ENCODE results near the gene SLC27A5. TPM values are rescaled to one million over a fixed set of nuclear protein-coding genes. Genes with fewer than 3 reads are reported as not detected.

SLC27A5 gene
- total and polyA plus RNA-seq, 2 of the 13 experiments (the other 11 are each of a cell fraction or from before 2014, with no cell fraction given): 30.3 to 40.2 TPM

DNA sequence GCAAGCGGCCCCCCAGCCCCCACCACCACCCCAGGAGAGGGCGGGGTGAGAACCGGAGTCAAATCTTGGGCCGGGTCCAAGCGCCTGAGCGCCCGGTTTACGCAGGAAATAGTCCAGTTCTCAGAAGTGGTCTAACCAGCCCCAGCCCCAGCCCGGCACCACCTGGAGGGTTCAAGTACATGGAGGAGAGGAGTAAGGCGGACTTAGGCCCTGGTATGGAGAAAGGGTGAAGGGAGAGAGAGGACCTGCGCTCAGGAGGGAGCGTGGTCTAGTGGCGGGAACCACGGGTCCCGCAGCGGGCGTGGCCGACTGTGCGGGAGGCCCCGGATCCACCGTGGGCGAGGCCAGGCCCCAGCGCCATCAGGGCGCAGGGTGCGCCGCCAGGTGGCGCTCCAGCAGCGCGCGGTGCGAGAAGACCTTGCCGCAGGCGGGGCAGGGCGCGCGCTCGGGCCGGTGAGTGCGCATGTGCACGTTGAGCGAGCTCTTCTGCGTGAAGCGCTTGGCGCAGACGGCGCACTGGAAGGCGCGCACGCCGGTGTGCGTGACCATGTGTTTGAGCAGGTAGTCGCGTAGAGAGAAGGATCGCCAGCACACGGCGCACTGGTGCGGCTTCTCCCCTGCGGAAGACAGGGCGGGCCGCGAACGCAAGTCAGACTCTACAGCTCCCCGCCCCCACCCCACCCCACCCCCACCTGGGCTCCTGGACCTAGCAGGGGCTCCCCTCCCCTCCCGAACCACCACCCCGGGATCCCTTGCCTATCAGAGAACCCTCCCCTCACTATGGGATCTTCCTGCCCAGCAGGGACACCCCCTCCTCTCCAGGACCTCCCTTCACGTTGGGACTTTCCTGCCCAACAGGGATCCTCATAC is 2.1 kb upstream of the SLC27A5 start (continued):
- no peak for TF ChIP-seq NR2F6 (IDR thresholded peaks at IDR 0.05)
- 0 out of 2 replicates have a peak, but pooled peaks have one; percentile 53 for TF ChIP-seq NR2F6 (CRISPR knock-in tag; IDR thresholded peaks at IDR 0.05)

DNA sequence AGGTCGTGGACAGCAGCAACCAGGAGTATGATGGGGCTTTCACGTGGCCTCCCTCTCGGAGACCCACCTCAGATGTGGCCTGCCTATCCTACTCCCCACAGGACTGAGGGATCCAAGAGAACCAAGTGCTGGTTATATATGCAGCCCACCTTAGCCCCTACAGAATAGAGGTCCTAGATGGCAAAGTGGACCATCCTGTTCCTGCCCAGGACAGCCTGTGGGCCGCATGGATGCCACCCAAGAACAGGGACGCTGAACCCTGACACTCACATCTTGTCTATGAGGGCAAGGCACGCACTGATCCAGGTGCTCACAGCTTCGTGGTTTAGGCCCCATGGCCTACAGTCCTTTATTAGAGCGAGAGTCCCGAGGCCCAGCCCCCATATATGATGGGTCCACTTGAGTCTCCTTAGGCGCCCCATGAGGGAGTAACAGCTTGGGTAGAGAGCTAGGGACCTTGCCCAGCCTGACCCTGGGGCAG is 1.5 kb upstream of the SLC27A5 start:
- ATAC-seq (no peak), FAIRE-seq (no peak), DNase-seq (ENCODE audit: low spot score) (no peak)
- ChIA-PET POLR2A (interaction anchor here (0.6 to 5.8 kb wide), 17 partner anchors 13 to 186 kb away, joined by 3 to 44 read pairs (median 4); partner anchors contain the start of genes TRIM28, UBE2M, ZNF324 and ZNF446), CTCF (ENCODE audit: low intra/inter-chr PET ratio, low total read pairs) (no interaction called here)
- Histone ChIP-seq H3K4me2 (ENCODE audit: low read depth, low read length) (no peak overlapping the region), H3K27me3 (ENCODE audit: control insufficient read depth in 1 of 2, insufficient read depth in 2 of 2, low read length in 2 of 2) (no peaks in the 10 kb centered on the region; a peak in 1 of 5 replicates), H3K9ac (ENCODE audit: insufficient read depth, low read depth, low read length) (peak overlapping the region; percentile 33; the same call in 1 of the 2 replicates), H3K9me3 (ENCODE audit: low read length) (no peaks in the 10 kb centered on the region), H3K4me3 (replicated peaks in 1 of 3; ENCODE audit: insufficient read depth in 1 of 3, low read depth in 2 of 3, low read length in 3 of 3) (no peak overlapping the region; a peak in 1 of 6 replicates), H4K20me1 (ENCODE audit: insufficient read depth, low read length) (no peaks in the 10 kb centered on the region), H3K36me3 (replicated peaks in 1 of 2; ENCODE audit: control insufficient read depth in 1 of 2, insufficient read depth in 2 of 2, low read length in 2 of 2) (peaks cover 5 to 6% of the 10 kb centered on the region in 2 experiments; a peak in 4 of 5 replicates), H2AFZ (ENCODE audit: low read length) (no peak overlapping the region), H3K27ac (ENCODE audit: extremely low read length, insufficient read depth, low read length) (peak overlapping the region; percentile 79), H3K79me2 (ENCODE audit: insufficient read depth, low read length) (peaks cover 18% of the 10 kb centered on the region), H3K4me1 (ENCODE audit: insufficient read depth, low read length) (peaks cover 69% of the 10 kb centered on the region)
- 95% methylated on average over 4 of the region's 10 CpGs for WGBS (ENCODE audit: low lambda C conversion rate)
- no TSS peak for BruUV-seq (replicated peaks)
- intact Hi-C loops (cut with micrococcal nuclease; ENCODE audit: unreplicated experiment): no loop called here
- no peak for TF ChIP-seq MED13 (CRISPR knock-in tag; IDR thresholded peaks at IDR 0.05)
- 0 out of 2 replicates have a peak, but pooled peaks have one; percentile 61 for TF ChIP-seq ZFP82 (CRISPR knock-in tag; IDR thresholded peaks at IDR 0.05; ENCODE audit: borderline replicate concordance)
- TF ChIP-seq ZNF646 (CRISPR knock-in tag; IDR thresholded peaks at IDR 0.05): no peak
- 0 out of 2 replicates have a peak, but pooled peaks have one; percentile 3 for TF ChIP-seq ZNF543 (CRISPR knock-in tag; IDR thresholded peaks at IDR 0.05)
- 0 out of 2 replicates have a peak, but pooled peaks have one; percentile 4 for TF ChIP-seq ZNF670 (CRISPR knock-in tag; IDR thresholded peaks at IDR 0.05; ENCODE audit: borderline replicate concordance)
- no peak for TF ChIP-seq ATAD3A (CRISPR knock-in tag; IDR thresholded peaks at IDR 0.05)
- TF ChIP-seq GPN1 (CRISPR knock-in tag; IDR thresholded peaks at IDR 0.05; ENCODE audit: borderline replicate concordance): no peak
- TF ChIP-seq, protein P1, sequence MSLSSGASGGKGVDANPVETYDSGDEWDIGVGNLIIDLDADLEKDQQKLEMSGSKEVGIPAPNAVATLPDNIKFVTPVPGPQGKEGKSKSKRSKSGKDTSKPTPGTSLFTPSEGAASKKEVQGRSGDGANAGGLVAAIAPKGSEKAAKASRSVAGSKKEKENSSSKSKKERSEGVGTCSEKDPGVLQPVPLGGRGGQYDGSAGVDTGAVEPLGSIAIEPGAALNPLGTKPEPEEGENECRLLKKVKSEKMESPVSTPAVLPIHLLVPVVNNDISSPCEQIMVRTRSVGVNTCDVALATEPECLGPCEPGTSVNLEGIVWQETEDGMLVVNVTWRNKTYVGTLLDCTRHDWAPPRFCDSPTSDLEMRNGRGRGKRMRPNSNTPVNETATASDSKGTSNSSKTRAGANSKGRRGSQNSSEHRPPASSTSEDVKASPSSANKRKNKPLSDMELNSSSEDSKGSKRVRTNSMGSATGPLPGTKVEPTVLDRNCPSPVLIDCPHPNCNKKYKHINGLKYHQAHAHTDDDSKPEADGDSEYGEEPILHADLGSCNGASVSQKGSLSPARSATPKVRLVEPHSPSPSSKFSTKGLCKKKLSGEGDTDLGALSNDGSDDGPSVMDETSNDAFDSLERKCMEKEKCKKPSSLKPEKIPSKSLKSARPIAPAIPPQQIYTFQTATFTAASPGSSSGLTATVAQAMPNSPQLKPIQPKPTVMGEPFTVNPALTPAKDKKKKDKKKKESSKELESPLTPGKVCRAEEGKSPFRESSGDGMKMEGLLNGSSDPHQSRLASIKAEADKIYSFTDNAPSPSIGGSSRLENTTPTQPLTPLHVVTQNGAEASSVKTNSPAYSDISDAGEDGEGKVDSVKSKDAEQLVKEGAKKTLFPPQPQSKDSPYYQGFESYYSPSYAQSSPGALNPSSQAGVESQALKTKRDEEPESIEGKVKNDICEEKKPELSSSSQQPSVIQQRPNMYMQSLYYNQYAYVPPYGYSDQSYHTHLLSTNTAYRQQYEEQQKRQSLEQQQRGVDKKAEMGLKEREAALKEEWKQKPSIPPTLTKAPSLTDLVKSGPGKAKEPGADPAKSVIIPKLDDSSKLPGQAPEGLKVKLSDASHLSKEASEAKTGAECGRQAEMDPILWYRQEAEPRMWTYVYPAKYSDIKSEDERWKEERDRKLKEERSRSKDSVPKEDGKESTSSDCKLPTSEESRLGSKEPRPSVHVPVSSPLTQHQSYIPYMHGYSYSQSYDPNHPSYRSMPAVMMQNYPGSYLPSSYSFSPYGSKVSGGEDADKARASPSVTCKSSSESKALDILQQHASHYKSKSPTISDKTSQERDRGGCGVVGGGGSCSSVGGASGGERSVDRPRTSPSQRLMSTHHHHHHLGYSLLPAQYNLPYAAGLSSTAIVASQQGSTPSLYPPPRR (CRISPR knock-in tag; IDR thresholded peaks at IDR 0.05; ENCODE audit: borderline replicate concordance): 0 out of 2 replicates have a peak, but pooled peaks have one; percentile 0
- in situ Hi-C loops (cut with HindIII; ENCODE audit: extremely low pct_ligation_motif_present, low pct_unique_long_range_greater_than_20kb): no loop called here

All from HepG2 (cell line).